Measurements from ENCODE around the gene FTSJ3.

FTSJ3 gene

GRCh38 chr17:63843387-63843888, 16.0 kb upstream of the FTSJ3 start:
- DNase-seq, result peak; percentile 75

- DNase-seq, result peak; percentile 99
Measured at GRCh38 chr17:63842540-63843386, 15.3 kb upstream of the FTSJ3 start, which contains the start of gene SMARCD2. TSS of gene SMARCD2 (minus strand) at chr17:63842685. CDS start at chr17:63842674, 11 bp downstream.

DNA sequence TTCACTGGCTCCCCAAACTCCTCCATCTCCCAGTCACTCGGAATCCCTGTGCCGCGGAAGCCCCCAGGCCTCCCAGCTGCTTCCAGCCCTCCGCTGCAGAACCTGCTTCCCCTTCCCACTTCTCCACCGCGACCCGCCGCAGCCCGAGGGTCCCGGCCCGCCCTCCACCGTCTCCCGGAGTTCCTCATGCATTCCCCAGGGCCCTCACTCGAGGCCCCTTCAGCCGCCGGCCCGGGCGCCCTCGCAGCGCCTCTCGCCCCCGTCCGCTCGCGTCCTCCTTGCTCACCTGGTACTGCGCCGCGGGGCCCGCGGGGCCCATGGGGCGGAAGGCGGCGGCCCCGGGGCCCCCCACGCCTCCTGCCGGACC, 14.7 kb upstream of the FTSJ3 start:
- peak; percentile 61 for DNase-seq

GRCh38 chr17:63841350-63842172, 14.1 kb upstream of the FTSJ3 start:
- peak; percentile 59 for DNase-seq

DNA sequence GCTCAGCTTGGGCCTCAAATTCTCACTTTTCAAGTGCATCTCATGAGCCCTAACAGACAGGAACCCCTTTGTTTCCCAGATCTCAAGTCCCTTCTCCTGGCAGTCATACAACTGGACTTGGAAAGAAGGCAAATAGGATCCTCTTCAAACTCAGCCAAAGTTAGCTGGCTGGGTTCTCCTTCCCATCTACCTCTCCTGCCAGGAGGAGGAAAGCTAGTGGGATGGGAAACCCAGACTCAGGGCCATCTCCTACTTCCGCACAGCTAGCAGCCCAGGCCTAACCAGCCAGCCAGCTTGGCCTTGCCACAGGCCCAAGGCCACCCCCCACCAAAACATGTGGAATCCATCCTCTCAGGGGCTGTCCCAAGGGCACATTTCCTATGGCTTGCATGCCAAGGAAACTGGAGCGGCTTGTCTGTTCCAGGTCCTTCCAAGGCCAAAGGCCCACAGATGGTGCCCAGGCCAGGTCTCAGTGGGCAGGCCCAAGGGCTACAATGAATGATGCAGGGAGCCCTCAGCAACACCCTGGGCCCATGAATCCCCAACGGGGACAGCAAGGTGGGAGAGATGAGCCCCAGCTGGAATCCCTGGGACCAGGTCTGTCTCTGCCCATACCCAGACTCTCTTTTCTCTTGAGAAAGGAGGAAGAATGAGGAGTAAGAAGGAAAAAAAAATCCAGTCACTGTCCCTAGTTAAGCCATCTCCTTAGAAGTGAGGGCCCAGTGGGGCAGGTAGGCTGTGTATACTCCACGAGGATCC, 13.3 kb upstream of the FTSJ3 start:
- no peak for DNase-seq

- peak; percentile 73 for DNase-seq
Measured at GRCh38 chr17:63838631-63839171, 11.2 kb upstream of the FTSJ3 start.

DNA sequence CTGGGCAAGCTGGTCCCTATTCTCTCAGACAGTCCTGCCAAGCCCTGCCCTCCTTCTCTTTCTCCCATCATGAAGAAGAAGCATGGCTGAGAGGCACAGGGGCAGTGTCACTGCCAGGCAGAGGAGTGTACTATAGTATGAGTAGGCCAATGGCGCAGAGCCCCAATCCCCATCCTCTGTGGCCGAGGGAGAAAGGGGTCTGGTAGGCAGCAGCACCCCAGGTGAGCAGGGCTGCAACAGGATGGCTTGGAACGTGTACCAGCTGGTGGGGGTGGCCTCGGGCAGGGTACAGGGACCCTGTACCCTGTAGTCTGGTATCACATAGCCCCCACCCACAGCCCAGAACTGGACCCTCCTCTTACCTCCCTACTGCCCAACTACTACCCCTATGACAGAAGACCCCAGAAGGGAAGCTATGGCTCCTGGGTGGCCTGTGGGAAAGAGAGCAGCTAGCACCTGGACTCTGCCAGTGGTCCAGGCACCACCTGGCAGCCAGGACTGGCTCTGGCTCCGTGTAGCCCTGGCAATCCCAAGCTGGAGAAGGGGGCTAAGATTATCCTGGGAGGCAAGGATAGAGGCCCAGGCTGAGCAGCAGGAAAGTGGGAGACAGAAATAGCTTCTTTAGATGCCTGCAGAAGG, 10.6 kb upstream of the FTSJ3 start:
- DNase-seq, result no peak

DNA sequence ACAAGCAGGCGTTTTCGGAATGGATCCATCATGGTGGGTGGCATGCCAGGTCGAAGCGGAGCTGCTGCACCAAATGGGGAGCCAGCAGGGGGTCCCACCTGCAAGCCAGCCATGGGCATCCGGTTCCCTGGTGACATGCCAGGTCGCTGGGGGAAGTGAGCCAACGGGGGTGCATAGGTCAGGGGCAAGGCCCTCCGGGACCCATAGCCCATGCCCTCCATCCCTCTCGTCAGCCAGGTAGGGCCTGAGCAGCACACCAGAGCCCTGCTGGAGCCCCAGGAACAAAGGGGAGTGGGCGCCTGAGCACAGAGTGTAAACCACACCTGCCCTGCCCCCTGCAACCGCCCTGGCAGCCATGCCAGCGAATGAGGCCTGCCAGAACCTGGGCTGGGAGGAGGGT, 10.0 kb upstream of the FTSJ3 start:
- no peak for DNase-seq

DNA sequence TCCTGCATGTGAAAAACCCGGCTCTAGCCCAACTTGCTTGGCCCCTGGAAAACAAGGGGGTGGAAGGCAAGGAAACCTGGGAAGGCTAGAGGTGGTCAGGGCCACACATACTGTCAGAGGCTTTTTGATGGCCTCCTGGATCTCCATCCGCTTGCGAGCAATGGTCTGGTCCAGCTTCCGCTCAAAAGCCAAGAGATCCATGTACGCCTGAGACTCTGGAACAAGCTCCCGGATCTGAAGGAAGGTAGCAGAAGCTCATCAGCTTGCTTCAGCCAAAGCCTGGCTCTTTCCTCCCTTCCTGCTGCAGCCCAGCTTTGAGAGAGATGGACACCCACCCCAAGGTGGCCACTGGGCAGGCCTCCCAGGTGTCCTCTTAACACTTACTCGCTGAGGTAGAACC, 9.3 kb upstream of the FTSJ3 start:
- no peak for DNase-seq

DNA sequence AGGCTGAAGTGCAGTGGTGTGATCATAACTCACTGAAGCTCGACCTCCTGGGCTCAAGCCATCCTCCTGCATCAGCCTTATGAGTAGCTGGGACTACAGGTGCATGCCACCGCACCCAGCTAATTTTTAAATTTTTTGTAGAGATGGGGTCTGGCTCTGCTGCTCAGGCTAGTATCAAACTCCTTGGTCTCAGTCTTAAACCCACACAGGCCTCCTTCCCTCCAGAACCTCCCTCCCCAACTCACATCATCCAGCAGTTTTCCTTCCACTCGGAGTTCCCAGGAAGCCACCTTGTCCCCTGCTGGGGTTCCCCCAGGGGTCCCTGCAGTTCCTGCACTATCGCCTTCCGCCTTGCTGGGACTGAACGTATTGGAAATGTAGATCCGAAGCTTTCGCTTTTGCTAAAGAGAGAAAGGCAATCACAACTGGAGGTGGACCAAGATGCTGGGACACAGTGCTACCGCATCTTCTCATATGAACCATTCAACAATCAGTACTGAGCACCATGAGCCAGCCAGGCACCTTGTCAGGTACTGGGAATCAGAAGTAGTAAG, 7.8 kb upstream of the FTSJ3 start:
- DNase-seq, result no peak

DNA sequence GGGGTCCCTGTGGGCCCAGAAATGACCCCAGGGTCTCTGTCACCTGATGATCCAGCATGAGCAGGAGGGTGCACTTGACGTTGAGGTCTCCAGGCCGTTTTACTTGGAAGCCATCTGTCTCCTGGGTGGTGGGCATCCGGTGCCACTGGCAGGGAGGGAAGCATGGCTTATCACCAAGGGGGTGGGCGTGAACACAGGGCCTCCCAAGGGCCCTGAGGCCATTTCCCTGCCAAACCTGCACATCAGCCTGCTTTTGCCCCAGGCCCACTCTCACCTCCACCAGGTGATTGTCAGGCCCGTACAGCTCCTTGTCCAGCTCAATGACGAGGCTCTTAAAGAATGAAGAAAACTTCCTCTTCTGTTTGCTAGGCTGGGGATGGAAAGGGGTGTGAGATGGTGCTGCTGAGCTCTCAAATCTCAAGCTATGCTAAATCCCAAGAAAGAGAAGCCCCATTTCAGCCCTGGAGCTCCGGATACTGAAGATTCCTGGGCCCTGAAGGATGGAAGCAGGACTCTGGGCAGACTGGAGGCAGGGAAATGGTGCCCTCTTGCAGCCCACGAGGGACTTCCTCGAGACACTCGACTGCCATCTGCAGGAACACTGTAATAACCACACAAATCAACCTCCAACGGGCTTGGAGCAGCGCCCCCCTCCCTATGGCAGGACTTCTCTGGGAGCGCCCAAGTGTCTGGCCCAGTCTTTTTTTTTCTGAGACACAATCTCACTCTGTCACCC, 7.1 kb upstream of the FTSJ3 start:
- DNase-seq, result peak; percentile 18

GRCh38 chr17:63833741-63834373, 6.4 kb upstream of the FTSJ3 start:
- no peak for DNase-seq

- no peak for DNase-seq
Measured at GRCh38 chr17:63833026-63833740, 5.7 kb upstream of the FTSJ3 start.

- DNase-seq, result no peak
Measured at GRCh38 chr17:63832455-63832854, 5.0 kb upstream of the FTSJ3 start.

DNA sequence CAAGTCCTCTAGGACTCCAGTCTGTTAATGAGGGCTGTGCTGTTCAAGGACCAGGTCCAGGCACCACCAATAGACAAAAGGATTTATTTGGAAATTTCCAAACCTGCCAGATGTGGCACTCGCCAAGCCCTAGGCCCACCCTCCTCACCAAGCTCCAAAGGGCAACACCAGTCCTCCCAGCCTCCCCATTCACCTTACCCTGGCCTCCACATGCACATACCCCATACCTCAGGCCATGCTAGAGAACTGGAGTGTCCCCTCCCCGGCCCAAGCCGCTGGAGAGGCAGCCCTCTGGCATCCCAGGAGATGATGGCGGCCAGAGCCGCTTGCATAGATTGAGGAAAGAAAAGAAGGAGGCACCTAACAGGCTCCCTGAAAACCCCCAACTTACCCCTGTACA, 4.6 kb upstream of the FTSJ3 start:
- no peak for DNase-seq

- no peak for DNase-seq
Measured at GRCh38 chr17:63831505-63831904, 4.0 kb upstream of the FTSJ3 start.

DNA sequence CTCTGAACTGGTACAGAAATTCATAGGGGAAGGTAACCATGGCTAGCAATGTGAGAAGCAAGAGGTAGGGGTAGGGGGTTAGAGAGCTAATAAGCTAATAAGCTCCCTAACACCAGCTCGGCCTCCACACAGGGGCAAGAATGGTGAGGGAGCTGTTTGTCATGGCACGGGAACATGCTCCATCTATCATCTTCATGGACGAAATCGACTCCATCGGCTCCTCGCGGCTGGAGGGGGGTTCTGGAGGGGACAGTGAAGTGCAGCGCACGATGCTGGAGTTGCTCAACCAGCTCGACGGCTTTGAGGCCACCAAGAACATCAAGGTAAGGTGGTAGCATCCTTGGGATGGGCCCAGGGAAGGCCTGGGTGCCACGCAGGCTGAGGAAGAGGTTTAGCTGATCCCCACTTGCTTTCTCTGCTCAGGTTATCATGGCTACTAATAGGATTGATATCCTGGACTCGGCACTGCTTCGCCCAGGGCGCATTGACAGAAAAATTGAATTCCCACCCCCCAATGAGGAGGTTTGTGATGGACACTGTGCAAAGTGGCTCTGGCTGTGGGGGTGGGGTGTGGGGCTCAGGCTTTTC, 3.5 kb upstream of the FTSJ3 start:
- DNase-seq, result no peak

GRCh38 chr17:63830278-63830677, 2.8 kb upstream of the FTSJ3 start:
- no peak for DNase-seq

GRCh38 chr17:63828936-63829335, 1.5 kb upstream of the FTSJ3 start:
- DNase-seq, result no peak

DNA sequence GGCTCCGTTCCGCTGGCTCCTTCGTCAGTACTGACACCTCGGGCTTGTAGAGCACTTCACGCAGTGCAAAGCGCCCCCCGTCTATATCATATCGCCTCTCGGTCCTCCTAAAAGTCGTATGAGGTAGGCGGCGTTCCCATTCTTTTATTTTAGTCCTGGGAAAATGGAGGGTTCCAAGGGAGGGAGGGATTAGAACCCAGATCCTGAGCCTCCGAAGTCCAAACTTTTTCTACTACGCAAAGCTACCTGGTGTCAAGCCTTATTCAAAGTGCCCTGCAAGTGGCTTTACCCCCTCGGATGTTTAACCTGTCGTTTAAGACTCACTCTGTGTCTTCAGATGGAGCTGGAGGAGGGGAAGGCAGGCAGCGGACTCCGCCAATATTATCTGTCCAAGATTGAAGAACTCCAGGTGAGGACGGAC, 348 bp upstream of the FTSJ3 start:
- no peak for DNase-seq
